Endothelial cell of umbilical vein (primary cell): ENCODE measurements around the gene SLC38A10. TPM values are rescaled to one million over a fixed set of nuclear protein-coding genes. Genes with fewer than 3 reads are reported as not detected.

Experiments used
- BruUV-seq: library from RNA; stranded (reverse); fragments of 400-500 nt; replicated peaks from 2 replicates; lab custom pipeline; 2021; lab: Mats Ljungman, UMichigan
- CTCF ChIA-PET: fragments of 300-600, 350-600 bp; sonication (Branson Sonifier 250); formaldehyde crosslinking; loops from one replicate; lab custom pipeline; 2021; ENCODE audit warnings: antibody characterized with exemption, inconsistent platforms; lab: Charles Lee
- POLR2A ChIA-PET: fragments of 300-600, 350-600 bp; sonication (Branson Sonifier 250); formaldehyde crosslinking; loops from one replicate; lab custom pipeline; 2021; ENCODE audit warnings: antibody characterized with exemption, inconsistent platforms; lab: Charles Lee
- DNase-seq: peaks from one replicate; pipeline ENCODE4 v3.0.0-alpha.2; 2011; ENCODE audit warnings: low read depth, low spot score
- FAIRE-seq: peaks from 2 replicates; lab custom pipeline; 2011; peaks lifted over from hg19 to GRCh38; lab: Jason Lieb, UNC
- H2AFZ ChIP-seq: 2 replicates; pipeline ENCODE4 v1.6.0; 2012; ENCODE audit warnings: low read depth, low read length, control low read depth, inconsistent platforms
- H3K27ac ChIP-seq: 2 replicates; pipeline ENCODE4 v1.5.1; 2011; ENCODE audit warnings: low read depth, mild to moderate bottlenecking, control low read depth, low read length, moderate library complexity; ENCODE audit not compliant: insufficient read depth
- H3K27me3 ChIP-seq, 2 experiments: 2 replicates each; pipeline versions ENCODE4 v1.6.0 to v1.6.1; 2011; ENCODE audit warnings: low read length in 2 of 2, mixed read lengths in 1 of 2; ENCODE audit not compliant: control insufficient read depth in 2 of 2, insufficient read depth in 2 of 2
- H3K36me3 ChIP-seq, 2 experiments: 2 replicates in 1 of 2; 3 replicates in 1 of 2; pipeline ENCODE4 v1.5.1; 2011; ENCODE audit warnings: low read length in 2 of 2, mild to moderate bottlenecking in 1 of 2, moderate library complexity in 1 of 2; ENCODE audit not compliant: control insufficient read depth in 2 of 2, insufficient read depth in 2 of 2; ENCODE audit errors: extremely low read depth in 1 of 2
- H3K4me1 ChIP-seq: 3 replicates; pipeline ENCODE4 v1.5.1; 2011; ENCODE audit warnings: mild to moderate bottlenecking, low read length; ENCODE audit not compliant: control insufficient read depth, insufficient read depth; ENCODE audit errors: extremely low read depth
- H3K4me2 ChIP-seq: 2 replicates; pipeline ENCODE4 v1.6.1; 2011; ENCODE audit warnings: low read length, control low read depth, mixed read lengths; ENCODE audit not compliant: insufficient read depth
- H3K4me3 ChIP-seq, 3 experiments: fragments of 200-600 bp in 1 of 3; sonication (generic), shearing (Covaris generic) in 1 of 3; replicated peaks in 1 of 3; 2 replicates each; pipeline ENCODE4 v1.5.1; 2011 to 2016; ENCODE audit warnings: control low read depth in 3 of 3, low read length in 3 of 3, mild to moderate bottlenecking in 2 of 3, inconsistent platforms in 1 of 3, low read depth in 1 of 3, moderate library complexity in 1 of 3; ENCODE audit not compliant: insufficient read depth in 1 of 3
- H3K79me2 ChIP-seq: 2 replicates; pipeline ENCODE4 v1.6.0; 2012; ENCODE audit warnings: low read length, inconsistent platforms; ENCODE audit not compliant: control insufficient read depth, insufficient read depth
- H3K9ac ChIP-seq: replicated peaks from 2 replicates; pipeline ENCODE3; 2011; ENCODE audit warnings: low read length, control low read depth; ENCODE audit not compliant: insufficient read depth; ENCODE audit errors: extremely low read depth
- H3K9me1 ChIP-seq: replicated peaks from 3 replicates; pipeline ENCODE4 v1.6.0; 2011; ENCODE audit warnings: mild to moderate bottlenecking, low read length; ENCODE audit not compliant: control insufficient read depth, insufficient read depth; ENCODE audit errors: extremely low read depth
- H3K9me3 ChIP-seq: replicated peaks from 2 replicates; pipeline ENCODE4 v1.5.1; 2012; ENCODE audit warnings: low read length, inconsistent platforms; ENCODE audit not compliant: control insufficient read depth, insufficient read depth
- H4K20me1 ChIP-seq: replicated peaks from 2 replicates; pipeline ENCODE3; 2011; ENCODE audit warnings: mild to moderate bottlenecking, low read length; ENCODE audit not compliant: control insufficient read depth, insufficient read depth; ENCODE audit errors: extremely low read depth
- CTCF ChIP-seq, 2 donors: IDR thresholded peaks; 1 replicate in 1 of 2; 2 replicates in 1 of 2; pipeline ENCODE4 v1.5.1; 2011; ENCODE audit warnings: low read length in 2 of 2, mild to moderate bottlenecking in 2 of 2, moderate library complexity in 2 of 2, control low read depth in 1 of 2, inconsistent platforms in 1 of 2, low read depth in 1 of 2; ENCODE audit not compliant: insufficient read depth in 1 of 2; ENCODE audit errors: extremely low read depth in 1 of 2
- EZH2 ChIP-seq: IDR thresholded peaks from 2 replicates; pipeline ENCODE4 v1.6.1; 2012; ENCODE audit warnings: borderline replicate concordance, low read depth, mild to moderate bottlenecking, moderate library complexity, low read length, inconsistent platforms; ENCODE audit not compliant: severe bottlenecking
- FOS ChIP-seq: IDR thresholded peaks from 2 replicates; pipeline ENCODE4 v1.6.1; 2011; ENCODE audit warnings: mild to moderate bottlenecking, low read length, moderate library complexity, borderline replicate concordance; ENCODE audit not compliant: insufficient read depth
- GATA2 ChIP-seq: IDR thresholded peaks from 2 replicates; pipeline ENCODE4 v1.7.0; 2011; ENCODE audit warnings: low read depth, mild to moderate bottlenecking, moderate library complexity, mixed read lengths, low read length; ENCODE audit not compliant: insufficient read length, insufficient read depth
- JUN ChIP-seq: IDR thresholded peaks from 2 replicates; pipeline ENCODE4 v1.6.1; 2011; ENCODE audit warnings: borderline replicate concordance, low read depth; ENCODE audit not compliant: insufficient read length, insufficient read depth
- MAX ChIP-seq: IDR thresholded peaks from 2 replicates; pipeline ENCODE4 v1.6.1; 2011; ENCODE audit not compliant: insufficient read depth, insufficient read length
- MYC ChIP-seq: IDR thresholded peaks from one replicate; pipeline ENCODE4 v1.6.1; 2011; ENCODE audit warnings: mild to moderate bottlenecking, low read depth, low read length
- POLR2A ChIP-seq: IDR thresholded peaks from 2 replicates; pipeline ENCODE4 v1.6.1; 2012; ENCODE audit warnings: low read depth, mild to moderate bottlenecking, control low read depth, low read length
- POLR2AphosphoS5 ChIP-seq: IDR thresholded peaks from 2 replicates; pipeline ENCODE4 v1.6.1; 2012; ENCODE audit warnings: low read depth, mild to moderate bottlenecking, control low read depth, low read length, moderate library complexity; ENCODE audit not compliant: insufficient read depth
- dilution Hi-C: fragments of 300-500 bp; cut with MboI; formaldehyde crosslinking; loops from one replicate; pipeline ENCODE4 v1.15.0; 2019; ENCODE audit warnings: low sequenced_read_pairs; ENCODE audit not compliant: extremely low pct_ligation_motif_present
- intact Hi-C: fragments of 100-400 bp; cut with micrococcal nuclease; formaldehyde crosslinking; loops from one replicate; pipeline ENCODE4 v1.10.0; 2022
- polyA plus RNA-seq, 4 experiments: library from polyadenylated mRNA; depleted of rRNA in 3 of 4; stranded (reverse) in 3 of 4; unstranded in 1 of 4; fragments of >200 nt; gene quantifications; 2 replicates each; pipeline versions ENCODE4 v1.2.1 to v1.2.3, GENCODE V29; 2011 to 2012; ENCODE audit warnings: missing spikeins in 1 of 4
- total RNA-seq: library from RNA; stranded (reverse); gene quantifications from 2 replicates; pipeline ENCODE4 v1.2.3, GENCODE V29; 2021

The SLC38A10 gene
- total and polyA plus RNA-seq, 2 donors (not counting 3 experiments of a cell fraction or from before 2014, with no cell fraction given): 72.7 to 113 TPM

- intact Hi-C loops (loop anchor here (5.0 kb wide), 1 partner anchor 262 kb away; the partner anchor contains the start of gene ACTG1), dilution Hi-C loops (no loop called here)
- H3K36me3 ChIP-seq: peaks cover 0 to 11% of the 10 kb centered on the region in 2 experiments
- ChIA-PET CTCF (interaction anchor here (1.0 kb wide), 1 partner anchor 234 kb away, joined by 3 read pairs; no protein-coding TSS in a partner anchor), POLR2A (no interaction called here)
- no peak overlapping the region for H3K4me2 ChIP-seq
- H3K9me3 ChIP-seq: no peaks in the 10 kb centered on the region
- no peaks in the 10 kb centered on the region for H4K20me1 ChIP-seq
- no peaks in the 10 kb centered on the region for H3K27me3 ChIP-seq
- DNase-seq: no peak
- no peak for FAIRE-seq
- H3K9me1 ChIP-seq: no peaks in the 10 kb centered on the region
- no peak overlapping the region for H3K27ac ChIP-seq
- no peak overlapping the region for H3K9ac ChIP-seq
- H3K4me1 ChIP-seq: no peaks in the 10 kb centered on the region
- H3K79me2 ChIP-seq: no peaks in the 10 kb centered on the region
- TF ChIP-seq GATA2 (no peak), POLR2AphosphoS5 (no peak), MYC (no peak), FOS (no peak), POLR2A (no peak), MAX (no peak), JUN (no peak), CTCF (IDR thresholded peaks at IDR 0.05; ENCODE audit: extremely low read depth in 1 of 2, insufficient read depth in 1 of 2, low read depth in 1 of 2, low read length in 2 of 2) (no peak), EZH2 (no peak)
- no peak overlapping the region for H2AFZ ChIP-seq
- BruUV-seq: no TSS peak
- H3K4me3 ChIP-seq: no peak overlapping the region
Observed at GRCh38 chr17:81250286-81251093, 44.6 kb downstream of the SLC38A10 start.
